Activated naive CD4-positive, alpha-beta T cell (primary cell): ENCODE results near the gene UBE2H.
"Not testable (repeated sequence)": the region's sequence is repeated elsewhere in the genome, so short reads cannot be mapped to it uniquely, and the experiment has no call there.

Experiments
- DNase-seq, 4 experiments: peaks; one replicate each; lab custom pipeline; 2025; lab: John Stamatoyannopoulos, UW

Gene UBE2H

GRCh38 chr7:129870668-129871067 is 82.1 kb downstream of the UBE2H start:
- no peak for DNase-seq

GRCh38 chr7:129866251-129866650 is 86.5 kb downstream of the UBE2H start:
- DNase-seq: no peak

DNA sequence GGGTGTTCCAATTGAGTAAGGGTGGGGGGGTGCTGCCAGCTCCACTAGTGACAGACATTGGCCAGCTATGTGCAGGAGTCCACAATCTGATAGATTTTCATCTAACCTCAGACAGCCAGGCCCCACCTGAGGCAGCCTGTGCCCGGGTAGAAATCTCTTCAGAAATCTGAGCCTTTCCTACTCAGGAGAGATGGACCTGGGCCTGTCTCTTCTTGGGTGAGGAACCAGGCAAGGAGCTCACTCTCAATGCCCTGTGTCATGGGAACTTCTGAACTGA is 86.9 kb downstream of the UBE2H start:
- no peak for DNase-seq

DNA sequence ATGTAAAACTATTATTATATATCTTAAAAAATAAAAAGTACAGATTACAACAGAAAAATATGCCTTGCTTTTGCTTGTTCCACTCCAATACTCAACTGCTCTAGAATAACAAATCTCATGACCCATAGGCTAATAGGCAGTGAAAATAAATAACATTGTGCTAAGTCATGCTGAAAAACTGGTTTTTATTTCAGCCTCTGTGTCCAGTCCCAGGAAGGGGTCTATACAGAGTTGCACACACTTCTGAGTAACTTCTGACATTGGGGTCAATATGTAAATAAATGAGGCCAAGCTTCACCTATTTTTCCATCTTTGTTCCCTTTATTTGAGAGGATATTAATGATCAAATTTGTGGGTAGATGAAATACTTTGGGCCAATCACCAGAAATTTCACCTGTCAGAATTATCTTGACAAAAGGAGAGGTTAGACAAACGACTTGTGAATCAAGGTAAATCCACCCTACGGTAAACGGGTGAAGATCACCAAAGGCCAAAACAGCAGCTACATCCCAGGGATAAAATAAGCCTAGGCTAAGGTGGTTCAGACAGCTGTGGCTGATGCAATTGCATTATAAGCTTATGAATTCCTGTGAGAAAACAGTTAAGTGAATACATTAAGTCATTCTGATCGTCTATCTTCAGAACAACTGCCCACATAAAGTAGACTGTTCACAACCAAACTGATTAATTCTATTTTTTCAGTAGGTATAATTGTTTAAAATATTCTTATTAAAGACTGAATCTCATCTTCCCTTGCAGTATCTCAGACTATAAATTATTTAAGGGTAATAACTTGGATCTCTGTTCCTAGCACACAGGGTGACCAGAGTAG is 87.5 kb downstream of the UBE2H start:
- DNase-seq: no peak

- DNase-seq: not testable (repeated sequence)
Observed at GRCh38 chr7:129864676-129865075, 88.1 kb downstream of the UBE2H start.

DNA sequence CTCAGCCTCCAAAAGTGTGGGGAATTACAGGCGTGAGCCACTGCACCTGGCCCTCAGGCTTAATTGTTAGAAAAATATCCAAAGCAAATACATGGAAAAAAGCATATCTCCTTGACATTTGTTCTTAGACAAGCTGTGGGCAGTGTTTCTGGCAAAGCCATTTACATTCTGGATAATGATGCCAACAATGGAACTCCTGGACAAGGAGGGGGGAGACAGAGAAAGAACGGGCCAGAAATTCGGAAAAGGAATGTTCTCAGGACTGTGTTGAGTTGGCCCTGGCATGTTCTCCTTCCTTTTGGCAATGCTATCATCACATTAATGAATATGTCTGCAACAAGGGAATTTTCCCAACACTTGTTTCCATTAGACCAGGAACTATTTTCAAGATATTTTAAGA is 88.7 kb downstream of the UBE2H start:
- DNase-seq: no peak

DNA sequence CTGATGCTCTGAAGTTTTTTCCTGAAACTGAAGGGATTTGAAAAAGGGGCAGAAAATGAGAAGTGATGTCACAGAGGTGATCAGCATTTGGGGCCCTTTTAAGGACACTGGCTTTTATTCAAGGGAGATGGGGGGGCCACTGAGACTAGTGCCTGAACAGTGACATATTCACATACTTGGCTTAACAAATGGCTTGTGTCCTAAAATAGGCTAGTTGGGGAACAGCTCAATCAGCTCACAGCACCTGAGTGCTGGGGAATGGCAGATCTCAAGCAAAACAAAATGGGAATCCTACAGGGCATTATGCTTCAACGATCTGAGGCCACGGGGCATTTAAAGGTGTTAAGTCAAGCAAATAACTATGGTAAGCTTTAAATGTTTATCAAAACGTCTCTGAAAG is 90.1 kb downstream of the UBE2H start:
- DNase-seq: no peak

- not testable (repeated sequence) for DNase-seq
Observed at GRCh38 chr7:129860784-129861183, 92.0 kb downstream of the UBE2H start.

DNA sequence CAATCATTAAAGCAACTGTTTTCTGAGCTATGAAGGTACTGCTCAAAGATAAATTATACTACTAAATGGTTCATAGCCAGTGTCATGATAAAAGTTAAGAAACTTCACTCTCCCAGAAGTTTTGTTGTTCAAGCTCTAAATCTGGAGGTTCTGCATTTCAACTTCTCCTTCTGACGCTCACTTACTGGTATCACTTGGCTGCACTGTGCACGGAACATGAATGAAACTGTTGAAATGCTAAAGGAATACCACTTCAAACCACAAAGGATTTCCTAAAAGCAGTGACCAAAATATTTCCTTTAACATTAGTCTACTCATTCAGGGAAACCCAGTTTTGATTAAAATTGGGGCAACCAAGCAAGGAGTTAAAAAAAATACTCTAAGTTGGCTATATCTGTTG is 93.6 kb downstream of the UBE2H start:
- DNase-seq: no peak

- DNase-seq: no peak
Observed at GRCh38 chr7:129858490-129858889, 94.3 kb downstream of the UBE2H start.

DNA sequence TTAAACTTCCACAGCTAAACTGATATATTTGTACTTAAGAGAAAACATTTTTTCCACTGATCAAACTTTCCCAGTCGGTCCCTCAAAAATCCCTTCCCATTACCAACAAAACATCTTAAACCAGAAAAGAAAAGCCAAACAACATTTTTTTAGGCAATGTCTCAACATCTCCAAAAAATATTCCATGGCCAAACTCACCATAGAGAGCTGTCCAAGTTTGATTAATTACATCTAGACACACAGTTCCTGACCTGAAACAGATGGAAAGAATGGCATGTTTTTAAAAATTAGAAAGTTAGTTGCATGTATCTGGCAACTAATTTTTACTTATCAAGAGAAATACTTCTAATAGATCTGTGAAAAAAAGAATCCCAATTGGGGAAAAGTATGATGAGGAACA is 95.4 kb downstream of the UBE2H start:
- no peak for DNase-seq

DNA sequence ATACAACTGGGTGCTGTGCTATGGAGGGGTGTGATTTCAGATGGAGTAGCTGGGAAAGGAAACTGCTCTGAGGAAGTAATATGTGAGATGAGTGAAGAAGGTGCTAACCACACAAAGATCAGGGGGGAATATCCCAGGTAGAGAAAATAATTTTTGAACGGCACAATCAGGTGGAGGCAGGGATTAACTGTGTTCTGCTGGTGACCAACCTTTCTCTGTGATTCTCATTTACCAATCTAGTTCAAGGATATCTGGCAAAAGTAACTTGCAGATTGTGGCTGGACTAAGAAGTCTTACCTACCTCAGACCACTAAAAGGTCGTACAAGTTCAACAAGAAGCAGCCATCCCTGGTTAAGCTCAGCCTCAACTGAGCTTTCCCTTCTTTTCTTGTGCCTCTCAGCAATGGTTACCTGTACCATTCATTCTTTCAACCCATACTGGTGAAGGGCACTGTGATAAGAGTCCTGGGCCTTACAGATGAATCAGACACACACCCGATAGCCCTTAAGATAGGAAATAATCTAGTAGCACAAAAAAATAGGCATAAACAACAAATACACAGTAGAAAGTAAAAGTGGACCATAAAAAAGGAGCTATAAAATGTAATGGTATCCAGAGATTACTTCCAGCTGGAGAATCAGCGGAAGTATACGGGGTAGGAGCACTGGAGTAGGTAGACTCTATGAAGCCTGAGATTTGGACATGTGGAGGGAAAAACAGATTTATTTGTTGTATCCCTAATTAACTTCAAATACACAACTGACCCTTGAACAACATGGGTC is 96.6 kb downstream of the UBE2H start:
- DNase-seq: no peak

DNA sequence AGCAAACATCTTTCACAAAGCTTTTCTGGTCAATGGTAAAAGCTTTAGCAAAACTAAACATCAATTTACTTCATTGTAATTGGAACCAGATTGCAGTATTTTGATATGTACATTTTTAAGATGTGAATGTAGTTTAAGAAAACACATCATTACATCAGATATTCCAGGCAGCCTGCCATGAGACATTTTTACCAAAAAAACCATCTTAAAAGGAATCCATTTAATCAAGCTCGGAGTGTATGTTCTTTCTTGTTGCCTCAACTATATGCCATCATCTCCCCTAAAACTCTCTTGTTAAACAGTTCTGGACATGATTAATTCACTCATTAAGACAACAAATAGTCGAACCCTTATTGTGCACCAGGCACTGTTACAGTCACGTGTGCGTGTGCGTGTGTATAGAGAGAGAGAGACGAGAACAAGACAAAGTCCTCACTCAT is 97.5 kb downstream of the UBE2H start:
- DNase-seq: no peak

GRCh38 chr7:129854401-129854800 is 98.4 kb downstream of the UBE2H start:
- no peak for DNase-seq

DNA sequence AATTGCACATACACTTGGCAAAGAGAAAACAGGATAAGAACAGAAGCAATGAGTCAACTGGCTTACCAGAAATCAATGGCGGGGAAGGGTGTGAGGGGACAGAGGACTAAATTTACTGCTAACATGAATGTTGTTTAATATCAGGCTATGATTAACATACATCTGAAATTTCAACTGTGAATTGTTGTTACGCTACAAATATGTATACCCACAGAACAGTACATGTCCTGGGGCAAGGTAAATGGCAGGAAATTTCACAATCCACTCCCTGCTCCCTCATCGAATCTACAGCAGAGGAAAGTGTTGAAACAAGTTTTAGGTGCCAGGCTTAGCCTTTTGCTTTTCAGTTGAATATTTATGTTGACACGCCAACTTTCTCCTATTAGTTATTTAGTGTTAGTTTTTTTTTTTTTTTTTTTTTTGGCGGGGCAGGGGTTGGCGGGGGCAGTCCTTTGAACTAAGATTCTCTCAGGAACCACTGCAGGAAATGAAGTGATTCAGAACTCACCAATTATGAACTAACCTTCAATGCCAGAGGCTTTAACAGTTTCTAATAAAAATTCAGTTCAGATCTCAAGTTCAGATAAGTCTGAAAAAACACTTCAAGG is 99.0 kb downstream of the UBE2H start:
- DNase-seq: no peak

GRCh38 chr7:129851809-129852208 is 101.0 kb downstream of the UBE2H start:
- DNase-seq: no peak

GRCh38 chr7:129851174-129851573 is 101.6 kb downstream of the UBE2H start:
- DNase-seq: no peak

DNA sequence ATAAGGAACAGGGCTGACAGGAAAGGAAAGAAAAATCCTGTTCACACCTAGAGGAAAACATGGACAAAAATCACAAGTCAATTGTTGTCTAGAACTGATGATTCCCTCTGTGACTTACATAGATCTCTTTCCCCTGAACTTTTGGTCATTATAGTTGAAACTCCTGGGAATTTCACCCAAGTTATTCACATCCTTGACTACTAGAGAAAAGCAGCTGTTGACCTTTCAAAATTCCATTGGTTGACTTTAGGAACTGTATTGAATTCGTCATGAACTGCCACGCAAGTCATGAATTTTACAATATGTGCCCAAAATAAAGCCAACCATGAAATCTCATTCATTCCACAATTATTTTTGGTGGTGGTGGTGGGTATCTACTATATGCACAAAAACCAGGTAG is 104.3 kb downstream of the UBE2H start:
- no peak for DNase-seq

GRCh38 chr7:129845972-129846327 is 106.8 kb downstream of the UBE2H start:
- DNase-seq: no peak

DNA sequence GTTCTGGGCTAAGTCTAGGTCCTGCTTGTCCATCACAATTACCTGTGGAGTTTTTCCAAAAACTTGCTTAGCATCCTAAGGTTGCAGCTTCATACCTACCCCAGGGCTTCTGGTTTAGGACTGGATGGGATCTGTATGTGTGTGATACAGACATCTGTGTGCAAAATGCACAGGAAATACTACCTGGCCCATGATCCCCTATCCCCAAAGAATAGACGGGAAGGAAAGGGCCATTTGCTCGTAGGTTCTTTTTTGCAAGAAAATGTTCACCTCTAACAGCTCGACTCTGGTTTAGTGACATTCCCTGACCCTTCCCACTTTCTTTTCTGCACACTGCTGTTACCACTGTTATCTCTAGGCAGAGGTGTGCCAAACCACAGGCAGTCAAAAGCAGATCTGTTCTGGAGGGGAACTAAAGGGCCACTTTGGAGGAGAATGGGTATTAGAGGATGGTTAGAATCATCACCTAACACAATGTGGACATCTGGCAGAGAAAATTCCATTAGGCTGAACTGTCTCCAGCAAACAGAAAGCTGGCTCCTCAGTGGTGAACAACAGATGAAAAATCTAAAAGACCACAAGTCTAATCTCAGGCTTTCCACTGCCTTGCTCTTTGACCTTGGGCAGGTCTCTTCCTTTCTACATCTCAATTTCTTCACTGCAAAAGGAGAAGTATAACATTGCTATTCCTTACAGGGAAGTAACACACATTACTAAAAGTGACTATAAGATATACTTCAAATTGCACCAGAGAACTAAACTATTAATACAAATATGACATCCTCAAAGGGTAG is 107.4 kb downstream of the UBE2H start:
- no peak for DNase-seq

DNA sequence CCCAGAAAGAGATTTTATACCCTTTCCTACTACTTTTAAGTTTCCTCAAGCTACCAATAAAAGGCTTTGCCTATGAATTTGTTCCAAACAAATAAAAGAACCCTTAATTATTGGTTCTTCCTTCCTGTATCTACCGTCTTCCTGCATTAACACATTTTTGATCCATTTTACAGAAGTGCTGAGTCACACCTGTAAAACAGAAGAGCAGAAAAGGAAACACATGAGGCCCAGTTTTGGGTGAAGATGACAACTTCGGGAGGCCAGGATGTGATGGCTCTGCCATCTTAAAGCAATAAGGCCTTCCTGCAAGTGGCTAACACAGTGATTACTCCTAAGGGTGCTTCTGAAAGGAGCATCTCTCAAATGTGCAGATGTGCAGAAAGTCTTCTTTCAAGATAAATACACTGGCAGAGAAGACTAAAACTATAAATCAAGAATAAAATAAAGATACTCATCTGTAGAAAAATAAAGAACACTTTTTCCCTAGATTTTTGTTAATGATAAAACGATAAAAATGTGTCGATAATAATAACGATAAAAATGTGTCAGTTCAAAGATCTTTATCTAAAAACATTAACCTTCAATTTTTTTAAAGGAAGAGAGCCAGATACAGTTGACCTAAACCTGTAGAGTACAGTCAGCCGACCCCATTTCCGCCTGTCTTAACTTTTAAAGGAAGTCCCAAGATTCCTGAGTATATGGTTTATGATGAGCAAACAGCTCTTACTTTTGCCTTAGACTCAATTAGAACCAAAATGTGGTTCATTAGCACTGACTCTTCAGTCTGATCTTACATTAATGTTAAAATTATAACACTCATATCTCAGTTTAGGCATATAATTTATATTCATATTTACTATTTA is 108.6 kb downstream of the UBE2H start:
- DNase-seq: no peak
